ENCODE data around the gene VPS51. TPM values are rescaled to one million over a fixed set of nuclear protein-coding genes. Genes with fewer than 3 reads are reported as not detected.

The VPS51 gene
- total RNA-seq, 1 experiment from 2014 or later = 123 TPM

DNA sequence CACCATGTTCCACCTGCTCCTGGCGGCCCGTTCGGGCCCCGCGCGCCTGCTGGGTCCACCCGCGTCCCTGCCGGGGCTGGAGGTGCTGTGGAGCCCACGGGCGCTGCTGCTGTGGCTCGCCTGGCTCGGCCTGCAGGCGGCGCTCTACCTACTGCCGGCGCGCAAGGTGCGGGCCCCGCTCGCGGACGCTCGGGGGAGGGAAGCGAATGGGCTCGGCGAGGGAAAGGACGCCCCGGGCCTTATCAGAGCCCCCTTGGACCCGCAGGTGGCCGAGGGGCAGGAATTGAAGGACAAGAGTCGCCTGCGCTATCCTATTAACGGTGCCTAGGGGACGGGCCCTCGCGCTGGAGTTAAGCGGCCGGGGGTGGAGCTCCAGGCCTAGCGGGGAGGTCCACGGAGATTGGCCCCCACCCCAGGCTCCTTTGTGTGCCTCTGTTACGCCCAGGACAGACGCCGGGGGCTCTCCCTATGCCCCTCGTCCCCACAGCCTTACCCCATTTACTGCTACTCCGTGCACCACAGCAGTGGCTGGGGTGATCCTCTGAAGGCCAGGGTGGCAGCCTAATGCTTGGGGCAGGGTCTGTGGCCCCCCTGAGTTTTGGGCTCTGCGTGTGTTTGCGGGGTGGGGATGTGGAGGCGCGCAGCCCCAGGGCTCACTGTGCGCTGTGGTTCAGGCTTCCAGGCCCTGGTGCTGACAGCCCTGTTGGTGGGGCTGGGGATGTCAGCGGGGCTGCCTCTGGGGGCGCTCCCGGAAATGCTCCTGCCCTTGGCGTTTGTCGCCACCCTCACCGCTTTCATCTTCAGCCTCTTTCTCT, 16.7 kb downstream of the VPS51 start (continued):
- TF ChIP-seq, protein P1, sequence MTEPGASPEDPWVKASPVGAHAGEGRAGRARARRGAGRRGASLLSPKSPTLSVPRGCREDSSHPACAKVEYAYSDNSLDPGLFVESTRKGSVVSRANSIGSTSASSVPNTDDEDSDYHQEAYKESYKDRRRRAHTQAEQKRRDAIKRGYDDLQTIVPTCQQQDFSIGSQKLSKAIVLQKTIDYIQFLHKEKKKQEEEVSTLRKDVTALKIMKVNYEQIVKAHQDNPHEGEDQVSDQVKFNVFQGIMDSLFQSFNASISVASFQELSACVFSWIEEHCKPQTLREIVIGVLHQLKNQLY (CRISPR knock-in tag; IDR thresholded peaks at IDR 0.05) = 0 out of 2 replicates have a peak, but pooled peaks have one; percentile 18
- no peak for TF ChIP-seq MXD4 (CRISPR knock-in tag; IDR thresholded peaks at IDR 0.05; ENCODE audit: borderline replicate concordance)

DNA sequence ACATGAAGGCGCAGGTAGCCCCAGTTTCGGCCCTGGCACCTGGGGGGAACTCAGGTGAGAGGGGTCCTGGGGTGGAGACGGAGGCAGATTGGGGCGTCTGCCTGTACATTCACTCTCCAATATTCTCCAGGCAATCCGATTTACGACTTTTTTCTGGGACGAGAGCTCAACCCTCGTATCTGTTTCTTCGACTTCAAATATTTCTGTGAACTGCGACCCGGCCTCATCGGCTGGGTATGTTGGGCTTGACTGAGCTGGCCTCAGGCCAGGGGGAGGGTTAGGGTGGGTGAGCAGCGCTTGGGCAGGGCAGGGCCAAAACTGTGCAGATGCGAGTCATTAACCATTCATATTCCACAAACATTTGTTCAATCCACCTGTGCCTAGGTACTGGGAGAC, 17.3 kb downstream of the VPS51 start:
- Mint-ChIP-seq H3K4me1 (peaks cover 20% of the 10 kb centered on the region), H3K9me3 (no peaks in the 10 kb centered on the region), H3K27me3 (ENCODE audit: low read depth) (no peaks in the 10 kb centered on the region), H3K36me3 (peaks cover 3% of the 10 kb centered on the region), H3K27ac (peak overlapping the region; percentile 52), H3K4me3 (peak overlapping the region; percentile 91)
- ATAC-seq (no peak), DNase-seq (ENCODE audit: low spot score) (no peak)
- POLR2A ChIA-PET = interaction anchor here (0.6 to 2.2 kb wide), 5 partner anchors 9 to 1719 kb away, joined by 3 to 19 read pairs (median 9); partner anchors contain the start of genes CAPN1, FAU, MRPL49 and VPS51
- TF ChIP-seq NFYB (CRISPR knock-in tag; conservative IDR thresholded peaks at IDR 0.05; ENCODE audit: low read depth) (no peak), ZNF138 (CRISPR knock-in tag; conservative IDR thresholded peaks at IDR 0.05) (no peak), TCF7 (CRISPR knock-in tag; IDR thresholded peaks at IDR 0.05; ENCODE audit: low read depth) (no peak), FOXJ3 (CRISPR knock-in tag; IDR thresholded peaks at IDR 0.05; ENCODE audit: borderline replicate concordance) (no peak), SMAD3 (CRISPR knock-in tag; IDR thresholded peaks at IDR 0.05; ENCODE audit: borderline replicate concordance) (no peak), EMX1 (CRISPR knock-in tag; IDR thresholded peaks at IDR 0.05) (no peak), ZNF416 (CRISPR knock-in tag; IDR thresholded peaks at IDR 0.05) (no peak), KAT7 (CRISPR knock-in tag; IDR thresholded peaks at IDR 0.05; ENCODE audit: borderline replicate concordance) (no peak), SP1 (CRISPR knock-in tag; conservative IDR thresholded peaks at IDR 0.05) (no peak), ATF1 (CRISPR knock-in tag; IDR thresholded peaks at IDR 0.05) (no peak), ZNF219 (CRISPR knock-in tag; IDR thresholded peaks at IDR 0.05; ENCODE audit: borderline replicate concordance) (no peak)
- TF ChIP-seq, protein P2, sequence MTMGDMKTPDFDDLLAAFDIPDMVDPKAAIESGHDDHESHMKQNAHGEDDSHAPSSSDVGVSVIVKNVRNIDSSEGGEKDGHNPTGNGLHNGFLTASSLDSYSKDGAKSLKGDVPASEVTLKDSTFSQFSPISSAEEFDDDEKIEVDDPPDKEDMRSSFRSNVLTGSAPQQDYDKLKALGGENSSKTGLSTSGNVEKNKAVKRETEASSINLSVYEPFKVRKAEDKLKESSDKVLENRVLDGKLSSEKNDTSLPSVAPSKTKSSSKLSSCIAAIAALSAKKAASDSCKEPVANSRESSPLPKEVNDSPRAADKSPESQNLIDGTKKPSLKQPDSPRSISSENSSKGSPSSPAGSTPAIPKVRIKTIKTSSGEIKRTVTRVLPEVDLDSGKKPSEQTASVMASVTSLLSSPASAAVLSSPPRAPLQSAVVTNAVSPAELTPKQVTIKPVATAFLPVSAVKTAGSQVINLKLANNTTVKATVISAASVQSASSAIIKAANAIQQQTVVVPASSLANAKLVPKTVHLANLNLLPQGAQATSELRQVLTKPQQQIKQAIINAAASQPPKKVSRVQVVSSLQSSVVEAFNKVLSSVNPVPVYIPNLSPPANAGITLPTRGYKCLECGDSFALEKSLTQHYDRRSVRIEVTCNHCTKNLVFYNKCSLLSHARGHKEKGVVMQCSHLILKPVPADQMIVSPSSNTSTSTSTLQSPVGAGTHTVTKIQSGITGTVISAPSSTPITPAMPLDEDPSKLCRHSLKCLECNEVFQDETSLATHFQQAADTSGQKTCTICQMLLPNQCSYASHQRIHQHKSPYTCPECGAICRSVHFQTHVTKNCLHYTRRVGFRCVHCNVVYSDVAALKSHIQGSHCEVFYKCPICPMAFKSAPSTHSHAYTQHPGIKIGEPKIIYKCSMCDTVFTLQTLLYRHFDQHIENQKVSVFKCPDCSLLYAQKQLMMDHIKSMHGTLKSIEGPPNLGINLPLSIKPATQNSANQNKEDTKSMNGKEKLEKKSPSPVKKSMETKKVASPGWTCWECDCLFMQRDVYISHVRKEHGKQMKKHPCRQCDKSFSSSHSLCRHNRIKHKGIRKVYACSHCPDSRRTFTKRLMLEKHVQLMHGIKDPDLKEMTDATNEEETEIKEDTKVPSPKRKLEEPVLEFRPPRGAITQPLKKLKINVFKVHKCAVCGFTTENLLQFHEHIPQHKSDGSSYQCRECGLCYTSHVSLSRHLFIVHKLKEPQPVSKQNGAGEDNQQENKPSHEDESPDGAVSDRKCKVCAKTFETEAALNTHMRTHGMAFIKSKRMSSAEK (CRISPR knock-in tag; IDR thresholded peaks at IDR 0.05; ENCODE audit: borderline replicate concordance) = no peak
- TF ChIP-seq, protein P3, sequence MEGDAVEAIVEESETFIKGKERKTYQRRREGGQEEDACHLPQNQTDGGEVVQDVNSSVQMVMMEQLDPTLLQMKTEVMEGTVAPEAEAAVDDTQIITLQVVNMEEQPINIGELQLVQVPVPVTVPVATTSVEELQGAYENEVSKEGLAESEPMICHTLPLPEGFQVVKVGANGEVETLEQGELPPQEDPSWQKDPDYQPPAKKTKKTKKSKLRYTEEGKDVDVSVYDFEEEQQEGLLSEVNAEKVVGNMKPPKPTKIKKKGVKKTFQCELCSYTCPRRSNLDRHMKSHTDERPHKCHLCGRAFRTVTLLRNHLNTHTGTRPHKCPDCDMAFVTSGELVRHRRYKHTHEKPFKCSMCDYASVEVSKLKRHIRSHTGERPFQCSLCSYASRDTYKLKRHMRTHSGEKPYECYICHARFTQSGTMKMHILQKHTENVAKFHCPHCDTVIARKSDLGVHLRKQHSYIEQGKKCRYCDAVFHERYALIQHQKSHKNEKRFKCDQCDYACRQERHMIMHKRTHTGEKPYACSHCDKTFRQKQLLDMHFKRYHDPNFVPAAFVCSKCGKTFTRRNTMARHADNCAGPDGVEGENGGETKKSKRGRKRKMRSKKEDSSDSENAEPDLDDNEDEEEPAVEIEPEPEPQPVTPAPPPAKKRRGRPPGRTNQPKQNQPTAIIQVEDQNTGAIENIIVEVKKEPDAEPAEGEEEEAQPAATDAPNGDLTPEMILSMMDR (IDR thresholded peaks at IDR 0.05) = no peak
- TF ChIP-seq, protein P4, sequence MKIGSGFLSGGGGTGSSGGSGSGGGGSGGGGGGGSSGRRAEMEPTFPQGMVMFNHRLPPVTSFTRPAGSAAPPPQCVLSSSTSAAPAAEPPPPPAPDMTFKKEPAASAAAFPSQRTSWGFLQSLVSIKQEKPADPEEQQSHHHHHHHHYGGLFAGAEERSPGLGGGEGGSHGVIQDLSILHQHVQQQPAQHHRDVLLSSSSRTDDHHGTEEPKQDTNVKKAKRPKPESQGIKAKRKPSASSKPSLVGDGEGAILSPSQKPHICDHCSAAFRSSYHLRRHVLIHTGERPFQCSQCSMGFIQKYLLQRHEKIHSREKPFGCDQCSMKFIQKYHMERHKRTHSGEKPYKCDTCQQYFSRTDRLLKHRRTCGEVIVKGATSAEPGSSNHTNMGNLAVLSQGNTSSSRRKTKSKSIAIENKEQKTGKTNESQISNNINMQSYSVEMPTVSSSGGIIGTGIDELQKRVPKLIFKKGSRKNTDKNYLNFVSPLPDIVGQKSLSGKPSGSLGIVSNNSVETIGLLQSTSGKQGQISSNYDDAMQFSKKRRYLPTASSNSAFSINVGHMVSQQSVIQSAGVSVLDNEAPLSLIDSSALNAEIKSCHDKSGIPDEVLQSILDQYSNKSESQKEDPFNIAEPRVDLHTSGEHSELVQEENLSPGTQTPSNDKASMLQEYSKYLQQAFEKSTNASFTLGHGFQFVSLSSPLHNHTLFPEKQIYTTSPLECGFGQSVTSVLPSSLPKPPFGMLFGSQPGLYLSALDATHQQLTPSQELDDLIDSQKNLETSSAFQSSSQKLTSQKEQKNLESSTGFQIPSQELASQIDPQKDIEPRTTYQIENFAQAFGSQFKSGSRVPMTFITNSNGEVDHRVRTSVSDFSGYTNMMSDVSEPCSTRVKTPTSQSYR (CRISPR knock-in tag; IDR thresholded peaks at IDR 0.05) = no peak
- TF ChIP-seq, protein P5, sequence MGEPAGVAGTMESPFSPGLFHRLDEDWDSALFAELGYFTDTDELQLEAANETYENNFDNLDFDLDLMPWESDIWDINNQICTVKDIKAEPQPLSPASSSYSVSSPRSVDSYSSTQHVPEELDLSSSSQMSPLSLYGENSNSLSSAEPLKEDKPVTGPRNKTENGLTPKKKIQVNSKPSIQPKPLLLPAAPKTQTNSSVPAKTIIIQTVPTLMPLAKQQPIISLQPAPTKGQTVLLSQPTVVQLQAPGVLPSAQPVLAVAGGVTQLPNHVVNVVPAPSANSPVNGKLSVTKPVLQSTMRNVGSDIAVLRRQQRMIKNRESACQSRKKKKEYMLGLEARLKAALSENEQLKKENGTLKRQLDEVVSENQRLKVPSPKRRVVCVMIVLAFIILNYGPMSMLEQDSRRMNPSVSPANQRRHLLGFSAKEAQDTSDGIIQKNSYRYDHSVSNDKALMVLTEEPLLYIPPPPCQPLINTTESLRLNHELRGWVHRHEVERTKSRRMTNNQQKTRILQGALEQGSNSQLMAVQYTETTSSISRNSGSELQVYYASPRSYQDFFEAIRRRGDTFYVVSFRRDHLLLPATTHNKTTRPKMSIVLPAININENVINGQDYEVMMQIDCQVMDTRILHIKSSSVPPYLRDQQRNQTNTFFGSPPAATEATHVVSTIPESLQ (CRISPR knock-in tag; IDR thresholded peaks at IDR 0.05) = no peak
- TF ChIP-seq, protein P6, sequence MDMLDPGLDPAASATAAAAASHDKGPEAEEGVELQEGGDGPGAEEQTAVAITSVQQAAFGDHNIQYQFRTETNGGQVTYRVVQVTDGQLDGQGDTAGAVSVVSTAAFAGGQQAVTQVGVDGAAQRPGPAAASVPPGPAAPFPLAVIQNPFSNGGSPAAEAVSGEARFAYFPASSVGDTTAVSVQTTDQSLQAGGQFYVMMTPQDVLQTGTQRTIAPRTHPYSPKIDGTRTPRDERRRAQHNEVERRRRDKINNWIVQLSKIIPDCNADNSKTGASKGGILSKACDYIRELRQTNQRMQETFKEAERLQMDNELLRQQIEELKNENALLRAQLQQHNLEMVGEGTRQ (CRISPR knock-in tag; IDR thresholded peaks at IDR 0.05) = no peak
- CTCF ChIA-PET = interaction anchor here (0.8 to 4.8 kb wide), 14 partner anchors 7 to 309 kb away, joined by 3 to 104 read pairs (median 9); partner anchors contain the start of genes ARL2, CAPN1, FAU and MRPL49
